ENCODE data around the gene SSBP2.

SSBP2 gene

DNA sequence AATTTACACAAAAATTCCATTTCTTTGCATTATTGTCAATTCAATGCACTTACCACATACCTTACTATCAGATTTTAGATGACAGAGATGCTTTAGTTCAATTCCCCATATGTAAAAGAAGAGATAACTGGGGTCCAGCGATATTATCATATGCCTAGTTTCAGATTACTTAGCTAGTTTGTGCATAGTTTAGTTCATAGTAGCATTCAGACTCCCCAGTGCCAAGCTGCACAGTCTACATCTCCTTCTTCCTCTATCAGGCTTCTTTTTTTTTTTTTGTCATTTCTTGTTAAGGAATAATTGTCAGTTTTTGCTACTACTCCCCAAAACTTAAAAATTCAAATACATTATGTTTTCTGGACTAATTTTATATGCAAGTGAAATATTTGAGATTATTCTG, 175.0 kb downstream of the SSBP2 start:
- no peak for DNase-seq

DNA sequence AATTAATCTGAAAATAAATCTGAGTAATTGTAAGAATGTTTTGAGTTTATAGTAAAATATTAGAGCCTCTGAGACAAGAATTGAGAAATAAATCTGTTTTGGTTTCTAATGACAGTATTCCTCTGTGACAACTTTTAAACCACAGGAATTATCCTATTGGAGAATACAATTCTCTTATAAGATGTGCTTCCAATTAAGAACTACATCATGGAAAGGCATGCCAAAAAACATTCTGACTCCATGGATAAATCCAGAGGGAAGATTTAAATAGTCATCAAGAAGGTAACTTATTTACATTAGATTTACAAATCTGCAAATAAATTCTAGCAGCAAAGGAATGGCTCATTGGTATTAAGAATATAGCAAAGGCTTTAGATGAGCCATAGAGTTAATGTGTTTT, 178.7 kb downstream of the SSBP2 start:
- no peak for DNase-seq

DNA sequence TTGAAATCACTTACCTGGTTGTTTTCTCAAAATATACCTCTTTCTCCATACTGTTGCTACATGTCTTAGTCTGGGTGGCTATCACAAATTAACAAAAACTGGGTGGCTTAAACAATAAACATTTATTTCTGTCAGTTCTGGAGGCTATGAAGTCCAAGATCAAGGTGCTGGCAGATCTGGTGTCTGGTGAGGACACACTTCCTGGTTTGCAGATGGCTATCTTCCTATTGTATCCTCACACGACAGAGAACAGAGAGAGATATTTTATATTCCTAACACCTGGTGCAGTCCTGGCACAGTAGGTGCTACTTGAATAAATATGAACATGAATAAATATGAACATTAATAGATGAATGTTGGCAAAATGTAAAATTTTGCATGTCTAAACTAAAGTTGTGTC, 192.7 kb downstream of the SSBP2 start:
- DNase-seq, result no peak

DNA sequence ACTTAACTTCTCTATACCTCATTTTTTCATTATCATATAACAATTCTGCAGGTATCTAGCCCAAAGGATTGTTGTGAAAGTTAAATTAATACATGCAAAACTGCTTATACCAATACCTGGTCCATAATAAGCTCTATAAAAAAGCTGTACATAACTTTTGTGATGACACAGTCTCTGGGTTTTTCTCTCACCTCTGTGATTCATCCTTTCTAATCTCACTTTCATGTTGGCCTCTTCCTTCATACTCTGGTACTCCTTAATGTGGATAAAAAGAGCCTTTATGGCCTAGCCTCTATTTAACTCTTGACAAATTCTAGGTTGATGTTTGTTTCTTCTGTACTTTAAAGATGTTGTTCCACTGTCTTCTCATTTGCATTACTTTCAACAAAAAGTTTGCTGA, 194.1 kb downstream of the SSBP2 start:
- no peak for DNase-seq

DNA sequence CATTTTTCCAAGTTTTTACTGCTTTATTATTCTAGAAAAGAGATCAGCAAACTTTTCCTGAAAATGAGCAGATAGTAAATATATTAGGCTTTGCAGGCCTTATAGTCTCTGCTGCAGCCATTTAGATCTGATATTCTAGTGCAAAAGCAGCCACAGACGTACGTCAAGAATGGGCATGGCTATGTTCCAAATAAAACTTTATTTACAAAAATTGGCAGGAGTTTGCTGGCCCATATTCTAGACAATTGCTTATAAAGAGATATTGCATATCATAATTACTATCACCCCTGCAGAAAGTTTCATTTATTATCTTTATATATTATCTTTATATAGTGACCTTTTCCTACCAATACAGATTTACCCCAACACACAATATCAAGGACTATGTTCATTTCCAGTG, 195.0 kb downstream of the SSBP2 start:
- no peak for DNase-seq

DNA sequence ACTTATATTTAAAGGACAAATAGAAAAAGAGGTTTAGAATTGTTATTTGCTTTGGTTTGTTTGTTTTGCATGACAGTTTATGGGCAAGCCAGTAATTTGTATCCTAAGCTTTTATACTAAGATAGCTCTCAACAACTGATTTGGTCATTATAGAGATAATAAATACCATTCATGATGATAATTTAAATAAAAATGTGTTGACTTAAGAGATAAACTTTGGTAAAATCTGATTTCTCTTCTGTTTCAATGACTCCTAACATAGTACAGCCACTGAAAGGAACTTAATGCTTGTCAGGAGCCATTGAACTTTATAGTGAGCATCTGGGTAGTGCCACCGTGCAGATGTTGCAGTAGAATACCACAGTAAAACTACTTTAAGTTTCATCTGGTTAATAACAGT, 196.2 kb downstream of the SSBP2 start:
- no peak for DNase-seq

DNA sequence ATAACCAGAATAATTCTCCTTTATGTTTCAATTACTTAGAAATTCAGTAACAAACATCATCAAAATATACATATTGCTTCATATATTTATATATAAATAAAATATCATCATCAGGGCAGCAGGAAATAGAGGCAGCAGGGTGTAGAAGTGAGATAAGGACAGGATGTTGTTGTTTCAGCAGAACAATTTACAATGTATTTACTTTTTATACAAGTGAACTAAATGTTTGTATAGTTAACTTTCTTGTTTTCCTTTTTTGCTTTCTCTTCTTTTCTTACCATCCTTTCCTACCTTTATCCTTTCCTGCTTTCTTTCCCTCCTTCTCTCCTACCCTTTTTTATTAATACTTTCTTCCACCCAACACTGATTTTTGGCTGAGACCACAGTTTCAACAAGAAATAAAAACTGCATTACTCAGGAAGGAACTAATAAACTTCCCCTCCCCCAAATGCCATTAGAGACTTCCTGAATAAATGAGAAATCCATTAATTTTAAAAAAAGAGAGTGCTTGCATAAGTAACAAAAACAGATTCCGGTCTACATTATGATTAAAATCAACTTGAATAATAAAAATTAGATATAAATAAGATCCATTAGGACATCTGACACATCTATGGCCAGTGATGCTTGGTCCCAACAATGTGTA, 197.2 kb downstream of the SSBP2 start:
- DNase-seq, result no peak

DNA sequence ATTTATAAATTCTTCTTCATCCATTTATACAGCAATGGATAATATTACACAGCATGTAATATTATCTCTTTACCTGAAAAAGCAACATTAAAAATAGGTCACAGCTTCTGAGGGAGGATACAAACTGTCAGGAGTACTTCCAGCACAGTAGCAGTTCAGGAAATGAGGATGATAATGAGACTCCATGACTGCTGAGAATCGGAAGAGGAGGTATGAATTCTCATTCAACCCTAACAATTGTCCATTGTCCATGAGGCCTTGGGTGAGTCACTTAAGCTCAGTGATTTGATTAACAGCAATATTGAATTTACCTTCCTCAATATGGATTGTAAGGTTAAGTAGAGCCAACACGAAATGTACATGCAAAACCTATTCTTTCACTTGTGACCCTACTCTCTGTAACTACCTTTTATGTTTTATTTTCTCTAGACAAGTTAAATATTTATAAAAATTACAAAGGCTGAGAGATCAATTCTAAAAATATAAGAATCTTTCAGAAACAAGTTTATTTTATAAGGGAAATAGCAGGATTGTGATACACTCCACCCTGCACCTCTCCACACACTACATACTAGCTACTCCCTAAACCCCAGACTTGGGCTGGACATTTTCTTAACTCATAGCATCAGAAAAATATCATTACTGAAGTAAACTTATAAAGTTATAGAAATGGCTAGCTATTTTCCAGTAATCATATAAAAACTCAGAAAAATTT, 197.9 kb downstream of the SSBP2 start:
- DNase-seq, result no peak

DNA sequence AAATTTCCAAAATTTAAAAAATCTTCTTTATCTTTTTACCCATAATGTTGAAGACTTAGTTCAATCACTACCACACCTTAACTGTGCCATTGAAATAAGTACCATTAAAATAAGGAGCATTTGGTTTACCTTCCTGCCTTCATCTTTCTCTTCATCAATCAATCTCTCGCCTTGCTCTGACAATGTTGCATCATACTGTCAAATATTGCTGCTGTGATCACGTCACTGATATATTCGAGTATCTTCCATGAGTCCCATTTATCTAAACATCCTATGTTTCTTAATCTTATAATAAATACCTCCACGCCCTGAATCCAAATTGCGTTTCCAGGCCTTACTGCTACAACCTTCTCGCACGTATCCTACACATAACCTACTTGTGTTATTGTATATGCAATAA, 201.8 kb downstream of the SSBP2 start:
- no peak for DNase-seq

DNA sequence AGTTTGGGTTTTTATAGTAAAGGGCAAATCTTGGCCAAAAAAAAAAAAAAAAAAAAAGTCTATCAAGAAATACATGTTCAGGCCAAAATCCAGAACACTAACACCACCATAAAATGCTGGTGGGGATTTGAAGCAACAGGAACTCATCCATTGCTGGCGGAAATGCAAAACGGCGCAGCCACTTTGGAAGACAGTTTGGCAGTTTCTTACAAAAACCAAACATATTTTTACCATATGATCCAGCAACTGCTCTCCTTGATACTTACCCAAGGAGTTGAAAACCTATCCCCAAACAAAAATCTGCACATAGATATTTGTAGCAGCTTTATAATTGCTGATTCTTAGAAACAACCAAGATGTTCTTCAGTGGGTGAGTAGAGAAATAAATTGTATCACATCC, 203.9 kb downstream of the SSBP2 start:
- DNase-seq, result no peak

DNA sequence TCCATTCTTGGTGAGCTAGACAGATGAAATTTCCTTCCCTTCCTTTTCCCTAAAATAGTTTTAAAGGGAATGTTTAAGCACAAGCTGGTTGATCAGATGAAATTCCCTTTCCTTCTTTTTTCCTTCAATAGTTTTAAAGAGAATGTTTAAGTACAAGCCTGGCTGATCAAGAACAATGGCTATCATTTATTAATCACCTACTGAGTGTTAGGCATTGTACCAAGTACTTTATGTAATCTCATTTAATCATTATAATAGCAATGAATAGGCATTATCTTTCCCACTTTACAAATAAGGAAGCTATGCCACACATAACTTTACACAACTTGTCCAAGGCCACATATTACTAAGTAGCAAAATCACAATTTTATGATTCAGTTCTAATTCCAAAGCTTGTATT, 205.0 kb downstream of the SSBP2 start:
- DNase-seq, result no peak

DNA sequence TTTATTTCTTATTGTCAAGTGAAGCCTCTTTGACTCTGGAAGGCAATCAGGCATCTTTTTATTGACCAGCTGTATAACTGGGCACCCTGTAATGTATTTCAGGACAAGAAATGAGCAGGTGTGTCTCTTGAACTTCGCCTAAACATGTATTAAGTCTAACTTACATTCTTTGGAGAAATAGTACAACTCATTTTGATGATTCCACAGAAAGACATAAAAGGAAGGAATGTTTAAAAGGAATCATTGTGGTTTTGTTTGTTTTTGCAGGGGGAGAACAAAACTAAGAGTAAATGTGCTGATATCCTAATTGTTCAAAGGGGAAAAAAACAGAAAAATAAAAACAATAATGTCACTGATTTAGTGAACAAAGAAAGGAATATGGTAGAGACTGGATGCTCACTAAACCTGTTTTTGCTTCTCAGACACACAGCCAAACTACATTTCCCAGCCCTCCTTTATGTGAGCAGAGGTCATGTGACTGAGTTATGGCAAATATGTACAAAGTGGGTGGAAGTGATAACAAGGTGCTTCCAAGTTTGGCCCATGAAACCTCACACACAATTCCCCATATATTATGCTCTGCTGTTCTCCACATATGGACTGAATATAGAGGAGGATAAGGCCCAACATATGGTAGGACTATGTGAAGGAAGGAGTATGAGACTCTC, 206.4 kb downstream of the SSBP2 start:
- no peak for DNase-seq

DNA sequence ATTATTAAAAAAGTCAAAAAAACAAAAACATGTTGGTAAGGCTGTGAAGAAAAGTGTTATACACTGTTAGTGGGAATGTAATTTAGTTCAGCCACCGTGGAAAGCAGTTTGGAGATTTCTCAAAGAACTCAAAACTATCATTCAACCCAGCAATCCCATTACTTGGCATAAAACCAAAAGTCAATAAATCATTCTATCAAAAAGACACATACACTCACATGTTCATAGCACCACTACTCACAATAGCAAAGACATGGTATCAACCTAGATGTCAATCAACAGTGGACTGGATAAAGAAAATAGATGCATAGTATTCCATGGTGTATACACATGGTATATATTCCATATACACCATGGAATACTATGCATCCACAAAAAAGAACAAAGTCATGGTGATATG, 208.7 kb downstream of the SSBP2 start:
- DNase-seq, result no peak

DNA sequence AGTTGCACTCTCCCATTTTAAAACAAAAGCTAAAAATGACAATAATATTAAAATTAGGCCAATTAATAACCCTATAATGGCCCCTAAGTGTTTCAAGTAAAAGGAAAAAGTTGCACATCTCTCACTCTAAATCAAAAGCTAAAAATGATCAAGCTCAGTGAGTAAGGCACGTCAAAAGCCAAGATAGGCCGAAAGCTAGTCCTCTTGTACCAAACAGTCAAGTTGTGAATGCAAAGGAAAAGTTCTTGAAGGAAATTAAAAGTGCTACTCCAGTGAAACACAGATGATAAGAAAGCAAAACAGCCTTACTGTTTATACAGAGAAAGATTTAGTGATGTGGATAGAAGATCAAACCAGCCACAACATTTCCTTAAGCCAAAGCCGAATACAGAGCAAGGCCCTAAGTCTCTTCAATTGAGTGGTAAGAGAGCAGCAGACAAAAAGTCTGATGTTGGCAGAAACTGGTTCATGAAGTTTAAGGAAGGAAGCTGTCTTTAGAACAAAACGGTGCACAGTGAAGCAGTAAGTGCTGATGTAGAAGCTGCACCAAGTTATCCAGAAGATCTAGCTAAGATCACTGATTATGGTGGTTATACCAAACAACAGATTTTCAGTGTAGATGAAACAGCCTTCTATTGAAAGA, 212.9 kb downstream of the SSBP2 start:
- no peak for DNase-seq

DNA sequence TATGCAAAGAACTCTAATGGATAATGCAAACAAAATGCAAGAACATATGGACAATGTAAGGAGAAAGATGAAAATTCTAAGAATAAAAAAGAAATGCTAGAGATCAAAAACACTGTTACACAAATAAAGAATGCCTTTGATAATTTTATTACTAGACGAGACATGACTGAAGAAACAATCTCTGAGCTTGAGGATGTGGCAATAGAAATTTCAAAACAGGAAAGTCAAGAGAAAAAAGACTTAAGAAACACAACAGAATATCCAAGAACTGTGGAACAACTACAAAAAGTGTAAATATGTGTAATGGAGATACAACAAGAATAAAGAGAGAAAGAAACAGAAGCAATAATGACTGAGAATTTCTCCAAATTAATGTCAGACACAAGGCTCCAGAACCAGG, 216.5 kb downstream of the SSBP2 start:
- no peak for DNase-seq

DNA sequence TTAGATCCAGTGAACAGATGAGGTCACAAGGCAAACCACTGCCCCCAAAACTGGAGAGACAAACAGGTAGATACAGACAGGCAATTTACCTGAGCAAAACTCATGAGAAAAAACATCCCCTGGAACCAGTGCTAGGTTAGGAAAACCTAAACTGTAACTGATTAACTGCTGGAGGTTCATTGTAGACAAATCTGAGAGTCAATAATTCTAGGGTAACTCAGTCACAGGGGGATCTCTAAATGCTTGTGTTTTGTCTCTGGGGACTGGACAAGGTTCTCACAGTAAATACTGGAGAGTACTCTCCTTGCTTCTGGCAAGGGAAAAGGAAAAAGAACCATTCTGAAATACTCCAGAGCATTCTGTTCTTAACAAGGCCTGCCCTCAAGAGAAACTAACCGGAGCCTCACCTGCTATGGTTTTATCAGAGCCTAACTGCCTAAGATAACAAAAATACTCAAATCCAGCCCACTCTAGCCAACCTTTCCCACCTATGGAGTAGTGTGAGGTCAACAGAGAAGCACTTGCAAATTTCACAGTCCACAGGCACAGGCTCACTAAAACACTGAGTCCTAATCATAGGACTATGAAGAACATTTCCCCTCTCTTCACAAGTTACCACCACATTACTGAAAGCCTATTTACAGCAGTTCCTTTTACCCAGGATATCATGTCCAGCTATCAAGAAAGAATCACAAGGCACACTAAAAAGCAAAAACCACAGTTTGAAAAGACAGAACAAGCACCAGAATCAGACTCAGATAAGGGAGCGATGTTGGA, 217.1 kb downstream of the SSBP2 start:
- no peak for DNase-seq

DNA sequence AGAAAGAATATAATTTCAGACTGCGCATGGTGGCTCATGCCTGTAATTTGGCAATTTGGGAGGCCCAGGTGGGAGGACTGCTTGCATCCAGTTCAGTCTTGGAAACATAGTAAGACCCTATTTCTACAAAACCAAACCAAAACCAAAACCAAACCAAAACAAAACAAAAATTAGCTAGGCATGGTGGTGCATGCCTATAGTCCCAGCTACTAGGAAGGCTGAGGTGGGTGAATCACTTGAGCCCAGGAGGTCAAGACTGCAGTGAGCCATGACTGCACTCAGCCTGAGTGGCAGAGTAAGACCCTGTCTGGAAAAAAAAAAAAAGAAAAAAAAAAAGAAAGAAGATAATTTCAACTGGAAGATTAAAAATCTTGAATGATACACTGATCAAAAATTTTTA, 220.0 kb downstream of the SSBP2 start:
- DNase-seq, result no peak

DNA sequence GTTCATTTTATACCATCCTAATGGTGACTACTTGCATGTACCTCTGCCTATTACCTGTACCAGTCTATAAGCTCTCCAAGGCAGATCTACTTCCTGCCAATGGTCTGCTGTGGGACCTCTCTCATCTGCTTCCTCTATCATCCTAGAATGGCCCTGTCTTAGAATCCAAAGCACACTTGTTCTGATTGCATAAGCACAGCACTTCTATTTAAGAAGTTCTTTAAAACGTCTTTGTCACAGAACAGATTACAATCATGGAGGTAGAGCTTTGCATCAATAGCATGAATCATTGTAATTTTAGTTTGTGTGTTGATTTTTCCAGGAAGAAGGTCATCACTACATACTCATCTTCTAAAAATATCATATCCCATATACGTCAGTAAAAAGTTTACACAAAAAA, 225.2 kb downstream of the SSBP2 start:
- no peak for DNase-seq

DNA sequence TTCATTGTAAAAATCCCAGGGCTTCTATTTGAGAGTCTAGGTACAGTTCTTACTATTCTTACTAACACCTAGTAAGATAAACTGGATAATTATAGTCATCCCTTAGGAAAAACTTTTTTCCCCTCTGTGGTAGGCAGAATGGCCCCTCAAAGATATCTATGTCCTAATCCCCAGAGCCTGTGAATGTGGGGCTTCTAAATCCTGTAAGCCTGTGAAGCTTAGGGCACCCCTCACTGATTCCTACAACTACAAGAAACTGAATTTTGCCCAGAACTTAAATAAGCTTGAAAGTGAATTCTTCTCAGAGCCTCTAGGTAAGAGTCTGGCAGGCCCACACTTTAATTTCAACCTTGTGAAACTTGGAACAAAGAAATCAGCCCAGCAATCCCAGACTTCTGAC, 226.9 kb downstream of the SSBP2 start:
- DNase-seq, result no peak

DNA sequence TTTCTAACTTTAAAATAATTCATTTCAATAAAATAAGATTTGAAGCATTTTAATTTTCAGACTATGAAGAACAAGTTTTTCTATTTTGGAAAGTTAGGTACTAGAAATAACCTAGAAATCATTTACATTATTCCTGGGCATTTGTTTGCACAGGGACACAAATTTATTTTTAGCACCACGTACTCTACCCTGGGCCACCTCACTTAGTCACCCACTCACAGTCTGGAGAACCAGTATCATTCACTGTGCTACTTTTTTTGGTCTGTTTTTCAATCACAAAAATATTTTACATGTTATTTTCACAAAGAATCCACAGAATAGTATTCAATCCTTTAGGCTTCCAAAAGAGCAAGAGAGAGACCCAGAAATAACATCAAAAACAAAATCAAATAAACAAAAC, 228.3 kb downstream of the SSBP2 start:
- no peak for DNase-seq

DNA sequence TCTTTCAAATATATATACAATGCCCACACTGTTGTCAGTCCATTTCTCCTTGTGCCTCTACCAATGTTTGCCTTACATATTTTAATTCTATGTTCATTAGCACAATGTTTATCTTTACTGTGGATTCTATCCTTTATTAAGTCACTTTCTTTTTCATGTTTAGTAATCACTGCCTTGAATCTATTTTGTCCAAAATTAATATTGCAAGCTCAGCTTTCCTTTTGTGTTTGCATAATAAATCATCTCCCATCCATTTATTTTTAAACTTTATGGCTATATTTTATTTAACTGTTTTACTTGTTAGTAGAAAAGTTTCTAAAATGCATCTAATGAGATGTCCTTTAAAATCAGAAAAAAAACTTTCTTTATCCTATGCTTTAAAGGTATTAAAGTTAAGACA, 230.1 kb downstream of the SSBP2 start:
- DNase-seq, result no peak

DNA sequence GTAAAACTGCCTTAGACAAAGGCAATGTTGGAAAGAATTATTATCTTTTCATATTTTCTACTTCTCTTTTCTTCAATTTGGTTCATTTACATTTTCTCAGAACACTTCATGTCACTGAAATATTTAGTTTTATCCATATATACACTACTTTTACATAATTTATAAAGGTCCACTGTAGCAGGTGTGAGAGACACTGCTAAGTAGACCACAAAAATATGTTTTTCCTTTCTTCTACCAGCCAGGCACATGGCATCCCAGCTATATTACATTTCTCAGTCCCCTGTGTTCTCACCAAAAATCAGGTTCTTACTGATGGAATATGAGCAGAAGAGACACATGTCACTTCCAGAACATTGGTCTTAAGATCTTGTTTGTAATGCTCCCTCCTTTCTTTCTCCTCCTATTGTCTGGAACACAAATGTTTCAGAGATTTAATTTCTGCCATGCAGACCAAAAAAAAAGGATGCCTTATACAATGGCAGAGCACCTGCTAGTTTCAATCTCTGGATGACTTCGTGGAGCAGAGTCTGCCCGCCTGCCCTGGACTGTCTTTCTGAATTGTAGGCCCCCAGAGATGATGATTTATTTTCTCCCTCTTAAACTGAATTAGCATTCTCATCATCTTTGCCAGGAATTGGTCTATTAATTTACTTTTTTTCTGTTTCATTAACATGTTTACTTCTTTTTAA, 231.5 kb downstream of the SSBP2 start:
- DNase-seq, result no peak

DNA sequence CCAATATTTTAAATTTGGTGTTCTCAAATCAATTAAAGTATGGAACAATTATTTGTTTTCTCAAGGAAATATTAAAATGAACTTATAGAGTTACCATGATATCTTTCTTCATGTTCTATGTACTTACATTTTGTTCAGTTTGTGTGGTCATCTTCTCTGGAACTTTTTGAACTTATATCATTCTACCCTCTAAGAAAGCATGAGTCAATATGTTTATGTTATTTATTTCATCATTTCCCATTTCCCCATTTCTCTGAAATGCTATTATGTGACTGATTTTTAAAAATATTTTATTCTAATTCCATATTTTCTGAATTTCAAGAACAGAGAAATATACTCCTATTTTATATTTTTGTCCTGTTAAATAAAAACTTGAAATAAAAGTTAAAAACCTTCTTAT, 233.4 kb downstream of the SSBP2 start:
- DNase-seq, result no peak

Data from NCI-H774 (cell line).